Activated gamma-delta T cell (primary cell): ENCODE data around the gene C9orf85.
"Not testable (repeated sequence)": the region's sequence is repeated elsewhere in the genome, so short reads cannot be mapped to it uniquely, and the experiment has no call there.

ENCODE experiments used
- DNase-seq: peaks from one replicate; lab custom pipeline; 2025; lab: John Stamatoyannopoulos, UW

The C9orf85 gene

DNA sequence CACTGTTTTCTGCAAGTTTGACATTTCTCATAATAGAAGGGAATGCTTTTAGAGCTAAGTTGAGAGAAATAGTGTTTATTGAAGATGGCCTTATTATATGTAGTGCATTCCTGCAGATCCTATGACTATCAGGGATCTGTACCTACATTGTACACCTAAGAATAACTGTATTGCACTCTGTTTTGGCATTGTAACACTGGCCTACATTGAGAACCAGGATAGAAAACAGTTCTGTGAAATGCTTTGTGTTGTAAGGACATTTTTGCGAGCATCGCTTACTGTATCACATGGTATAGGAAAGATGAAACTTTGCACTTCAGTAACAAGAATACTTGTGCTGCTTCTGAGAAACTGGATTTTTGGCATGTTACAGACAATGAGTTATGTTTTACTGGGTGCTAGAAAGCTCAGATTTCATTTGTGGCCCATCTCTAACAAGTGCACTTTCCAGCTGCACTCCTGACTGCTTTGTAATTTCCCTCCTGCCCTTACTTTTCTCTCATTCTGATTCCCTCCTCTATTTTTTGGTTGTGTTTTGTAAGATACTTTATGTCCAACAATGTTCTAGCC is 30.6 kb downstream of the C9orf85 start:
- no peak for DNase-seq

GRCh38 chr9:71944754-71945375 is 33.4 kb downstream of the C9orf85 start:
- no peak for DNase-seq

DNA sequence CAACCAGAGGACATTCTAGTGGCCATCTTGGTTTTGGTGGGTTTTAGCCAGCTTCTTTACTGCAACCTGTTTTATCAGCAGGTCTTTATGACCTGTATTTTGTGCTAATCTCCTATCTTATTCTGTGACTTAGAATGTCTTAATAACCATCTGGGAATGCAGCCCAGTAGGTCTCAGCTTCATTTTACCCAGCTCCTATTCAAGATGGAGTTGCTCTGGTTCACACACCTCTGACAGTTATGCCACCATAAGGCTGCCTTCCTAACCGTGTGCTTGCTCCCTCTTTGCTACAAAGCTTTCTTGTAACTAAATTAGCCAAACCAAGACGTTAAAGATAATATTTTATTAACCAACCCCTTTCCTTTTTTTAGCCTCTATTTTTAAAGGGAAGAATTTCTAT is 43.2 kb downstream of the C9orf85 start:
- not testable (repeated sequence) for DNase-seq

GRCh38 chr9:71955300-71955915 is 44.0 kb downstream of the C9orf85 start:
- no peak for DNase-seq

DNA sequence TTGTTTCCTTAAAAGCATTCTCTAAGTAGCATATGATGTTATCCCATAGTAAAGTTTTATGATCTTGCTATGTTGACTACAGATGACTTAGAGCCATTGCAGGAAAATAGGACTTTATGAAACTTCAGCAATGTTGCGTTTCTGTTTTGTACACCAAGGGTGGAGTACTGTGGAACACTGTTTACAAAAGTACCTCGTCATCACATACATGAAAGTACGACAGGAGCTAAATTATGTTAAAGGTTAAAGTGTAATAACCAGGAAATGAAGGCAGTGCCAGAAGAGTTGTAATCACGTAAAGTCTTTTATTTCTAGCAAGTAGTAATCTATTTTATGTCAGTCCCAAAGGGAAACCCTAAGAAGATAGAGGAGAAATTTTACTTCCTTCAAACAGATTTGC is 50.9 kb downstream of the C9orf85 start:
- DNase-seq: no peak

- not testable (repeated sequence) for DNase-seq
These were observed 52.1 kb downstream of the C9orf85 start for GRCh38 chr9:71963471-71963996.

GRCh38 chr9:71965403-71965802 is 54.0 kb downstream of the C9orf85 start:
- no peak for DNase-seq

GRCh38 chr9:71966601-71967000 is 55.2 kb downstream of the C9orf85 start:
- no peak for DNase-seq

DNA sequence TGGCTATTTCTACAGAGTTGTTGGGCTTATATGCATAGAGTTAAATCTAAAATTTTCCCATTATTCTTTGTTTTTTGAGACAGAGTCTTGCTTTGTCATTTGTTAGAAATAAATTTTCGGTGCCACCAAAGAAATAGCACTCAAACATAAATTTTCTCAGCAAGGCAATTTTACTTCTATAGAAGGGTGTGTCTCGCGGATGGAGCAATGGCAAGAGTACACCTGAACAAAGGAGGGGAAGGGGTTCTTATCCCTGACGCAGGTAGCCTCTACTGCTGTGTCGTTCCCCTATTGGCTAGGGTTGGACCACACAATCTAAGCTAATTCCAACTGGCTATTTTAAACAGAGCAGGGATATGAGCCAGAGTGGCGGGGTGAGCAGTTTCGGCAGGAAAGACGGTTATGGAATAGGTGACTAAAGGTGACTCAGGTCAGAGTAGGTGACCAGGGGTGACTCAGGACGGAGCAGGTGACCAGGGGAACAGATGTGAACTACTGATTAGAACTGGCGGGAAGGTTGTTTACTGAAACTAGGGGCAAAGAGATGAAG is 57.2 kb downstream of the C9orf85 start:
- DNase-seq: no peak

- DNase-seq: no peak
These were observed 64.4 kb downstream of the C9orf85 start for GRCh38 chr9:71975833-71976232.

- DNase-seq: no peak
These were observed 65.6 kb downstream of the C9orf85 start for GRCh38 chr9:71977003-71977402.

- DNase-seq: no peak
These were observed 69.1 kb downstream of the C9orf85 start for GRCh38 chr9:71980266-71981190.

DNA sequence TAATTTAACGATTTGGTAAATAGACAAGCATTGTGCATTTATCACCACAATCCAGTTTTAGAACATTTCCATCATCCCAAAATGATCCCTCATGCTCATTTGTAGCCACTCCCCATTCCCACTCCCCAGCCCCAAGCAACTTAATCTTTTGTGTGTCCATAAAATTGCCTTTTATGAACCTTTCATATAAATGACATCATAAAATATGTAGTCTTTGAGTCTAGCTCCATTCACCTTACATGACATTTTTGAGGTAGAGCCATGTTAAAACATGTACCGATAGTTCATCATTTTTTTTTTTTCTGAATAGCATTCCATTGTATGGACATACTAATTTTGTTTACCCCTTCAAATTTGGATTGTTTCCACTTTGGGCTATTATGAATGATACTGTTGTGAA is 70.5 kb downstream of the C9orf85 start:
- DNase-seq: no peak

- no peak for DNase-seq
These were observed 73.0 kb downstream of the C9orf85 start for GRCh38 chr9:71984403-71984802.

- no peak for DNase-seq
These were observed 73.4 kb downstream of the C9orf85 start for GRCh38 chr9:71984831-71985281.

DNA sequence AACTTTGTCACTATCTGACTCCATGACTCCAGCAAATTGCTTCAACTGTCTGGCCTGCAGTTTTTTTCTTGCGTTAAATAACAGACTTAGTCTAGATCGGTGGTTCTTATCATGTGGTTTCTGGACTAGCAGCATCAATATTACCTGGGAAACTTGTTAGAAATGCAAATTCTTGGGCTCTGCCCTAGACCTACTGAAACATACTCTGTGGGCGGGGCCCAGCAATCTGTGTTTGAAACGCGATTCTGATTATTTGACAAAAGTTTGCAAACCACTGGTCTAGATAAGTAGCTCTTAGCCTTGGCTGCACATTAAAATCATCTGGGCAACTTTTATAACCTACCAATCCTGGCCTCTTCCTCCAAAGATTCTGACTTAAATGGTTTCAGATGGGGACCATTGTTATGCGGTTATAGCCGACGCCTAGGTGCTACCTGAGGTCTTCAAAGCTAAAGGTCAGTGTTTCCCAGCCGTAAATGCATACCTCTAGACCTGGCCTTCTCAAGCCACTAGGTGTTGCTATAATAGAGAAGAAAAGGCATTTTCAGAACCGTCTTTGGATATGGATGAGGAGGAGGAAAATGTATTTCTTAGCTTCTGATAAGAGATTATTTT is 74.0 kb downstream of the C9orf85 start:
- DNase-seq: no peak

- DNase-seq: no peak
These were observed 75.5 kb downstream of the C9orf85 start for GRCh38 chr9:71986900-71987299.

DNA sequence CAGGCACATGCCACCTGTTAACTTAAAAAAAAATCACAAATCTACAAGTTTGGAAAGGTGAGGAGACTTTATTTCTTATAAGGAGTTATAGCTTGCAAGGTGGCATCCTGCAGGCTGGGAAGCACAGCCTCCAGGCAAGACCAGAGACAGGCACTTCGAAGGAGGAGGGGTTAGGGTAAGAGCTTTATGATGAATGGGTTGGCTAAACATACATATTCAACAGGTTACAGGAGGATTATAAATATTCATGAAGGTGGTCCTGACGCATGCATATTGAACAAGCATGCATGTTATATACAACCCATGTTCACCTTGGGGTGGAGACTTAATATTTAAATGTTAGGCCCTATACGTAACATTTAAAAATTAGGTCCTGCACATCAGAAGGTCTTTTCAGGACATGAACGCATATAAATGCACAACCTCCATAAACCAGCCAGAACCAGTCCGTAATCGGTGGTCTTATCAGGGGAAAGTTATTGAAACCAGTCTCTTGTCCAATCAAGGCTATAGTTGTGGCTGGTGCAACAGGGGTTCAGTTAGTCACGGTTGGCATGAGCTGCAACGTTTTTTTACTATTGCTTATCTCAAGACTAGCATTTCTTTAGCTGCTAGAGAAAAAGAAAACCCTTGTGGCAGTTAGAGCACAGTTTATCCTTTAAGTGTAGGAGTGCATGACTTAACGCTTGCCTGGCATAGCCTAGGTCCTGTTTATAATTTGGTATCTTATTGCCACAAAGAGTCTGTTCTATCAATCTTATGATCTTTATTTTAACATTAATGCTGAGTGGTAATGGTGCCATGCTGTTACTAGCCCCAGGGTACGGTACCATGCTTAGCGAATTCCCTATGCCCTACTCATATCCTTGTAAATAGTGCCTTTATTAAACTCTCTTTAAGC is 76.3 kb downstream of the C9orf85 start:
- no peak for DNase-seq

DNA sequence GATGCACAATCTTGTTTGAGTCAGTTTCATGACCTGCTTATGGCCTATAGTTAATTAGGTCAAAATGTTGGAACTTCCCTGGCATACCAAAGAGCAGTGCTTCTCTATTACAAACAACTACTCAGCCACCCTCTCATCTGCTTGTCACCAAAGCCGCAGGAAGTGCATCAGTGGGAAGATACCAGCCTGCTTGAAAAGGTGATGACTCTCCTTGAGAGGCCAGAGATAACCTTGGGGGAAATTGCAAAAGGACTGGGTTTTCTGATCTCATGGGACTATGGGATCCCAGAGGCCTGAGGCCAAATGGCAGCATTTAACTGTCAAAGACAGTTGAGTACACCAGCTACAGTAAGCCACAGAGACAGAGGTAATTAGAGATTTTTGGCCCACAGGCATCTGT is 79.0 kb downstream of the C9orf85 start:
- no peak for DNase-seq

DNA sequence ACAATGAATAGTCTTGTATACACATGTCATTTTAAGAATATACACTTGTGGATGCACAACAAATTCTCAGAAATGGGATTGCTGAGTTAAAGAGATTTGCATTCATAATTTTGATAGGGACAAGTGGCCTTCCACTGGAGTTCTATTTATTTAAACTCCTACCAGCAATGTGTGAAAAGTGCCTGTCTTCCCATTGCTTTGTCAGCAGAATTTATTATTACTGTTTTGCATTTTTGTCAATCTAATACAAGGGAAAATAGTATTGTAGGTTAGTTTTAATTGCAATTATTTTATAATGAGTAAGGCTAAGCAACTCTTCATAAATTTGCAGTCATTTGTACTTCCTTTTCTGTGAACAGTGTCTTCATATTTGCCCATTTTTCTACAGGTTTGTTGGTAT is 94.0 kb downstream of the C9orf85 start:
- no peak for DNase-seq
